ENCODE measurements around the gene SCNN1A.

DNA sequence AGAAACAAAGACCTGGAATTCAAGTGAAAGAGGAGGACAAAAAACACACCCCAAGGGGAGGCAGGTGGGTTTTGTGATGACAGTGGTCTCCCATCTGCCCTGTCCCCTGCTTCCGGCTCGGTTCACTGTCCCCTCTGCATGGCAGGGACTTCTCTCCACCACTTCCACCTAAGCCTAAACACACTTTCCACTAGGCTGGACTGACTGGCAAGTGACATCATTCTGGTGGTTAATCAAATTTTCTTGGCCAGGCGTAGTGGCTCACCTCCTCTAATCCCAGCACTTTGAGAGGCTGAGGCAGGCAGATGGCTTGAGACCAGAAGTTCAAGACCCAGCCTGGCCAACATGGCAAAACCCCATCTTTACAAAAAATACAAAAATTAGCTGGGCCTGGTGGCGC lies 53.0 kb downstream of the SCNN1A start:
- TF ChIP-seq CTCF (IDR thresholded peaks at IDR 0.05) (no peak), POLR2AphosphoS5 (IDR thresholded peaks at IDR 0.05; ENCODE audit: insufficient read depth in 1 of 2, low read depth in 1 of 2) (no peak), POLR2A (IDR thresholded peaks at IDR 0.05) (no peak)
